HG02938 (cell line): Measurements from ENCODE around the gene SUPT3H.
"Not testable (repeated sequence)": the region's sequence is repeated elsewhere in the genome, so short reads cannot be mapped to it uniquely, and the experiment has no call there.

ENCODE experiments used
- ATAC-seq: cut with Tn5 transposase; IDR thresholded peaks from one replicate; pipeline ENCODE4 v1.9.1; 2021; ENCODE audit warnings: mild to moderate bottlenecking, moderate library complexity; ENCODE audit not compliant: unreplicated experiment

SUPT3H gene

DNA sequence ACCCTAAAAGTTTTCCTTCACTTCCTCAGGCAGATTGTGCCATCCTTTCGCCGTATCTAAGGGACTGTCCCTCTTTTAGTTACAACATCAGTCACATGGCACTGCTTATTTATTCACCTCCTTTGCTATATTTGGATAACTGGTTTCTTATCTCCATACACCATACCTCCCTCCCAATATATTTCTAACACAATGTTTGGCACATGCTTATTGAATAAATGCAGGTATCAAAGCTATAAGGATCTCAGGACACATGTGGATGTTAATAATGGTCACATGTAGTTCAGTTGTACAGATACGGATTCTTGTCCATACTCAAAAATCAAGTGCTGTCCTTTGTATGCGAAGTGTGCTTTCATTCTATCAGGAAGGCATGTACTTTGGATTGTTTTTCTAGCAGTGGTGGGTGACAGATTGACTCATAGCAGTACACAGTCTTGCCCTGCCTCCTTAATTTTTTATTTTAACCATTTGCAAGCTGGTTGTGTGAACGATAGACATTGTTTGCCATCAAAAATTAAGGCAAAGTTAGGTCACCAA, 456.7 kb downstream of the SUPT3H start:
- ATAC-seq: no peak

DNA sequence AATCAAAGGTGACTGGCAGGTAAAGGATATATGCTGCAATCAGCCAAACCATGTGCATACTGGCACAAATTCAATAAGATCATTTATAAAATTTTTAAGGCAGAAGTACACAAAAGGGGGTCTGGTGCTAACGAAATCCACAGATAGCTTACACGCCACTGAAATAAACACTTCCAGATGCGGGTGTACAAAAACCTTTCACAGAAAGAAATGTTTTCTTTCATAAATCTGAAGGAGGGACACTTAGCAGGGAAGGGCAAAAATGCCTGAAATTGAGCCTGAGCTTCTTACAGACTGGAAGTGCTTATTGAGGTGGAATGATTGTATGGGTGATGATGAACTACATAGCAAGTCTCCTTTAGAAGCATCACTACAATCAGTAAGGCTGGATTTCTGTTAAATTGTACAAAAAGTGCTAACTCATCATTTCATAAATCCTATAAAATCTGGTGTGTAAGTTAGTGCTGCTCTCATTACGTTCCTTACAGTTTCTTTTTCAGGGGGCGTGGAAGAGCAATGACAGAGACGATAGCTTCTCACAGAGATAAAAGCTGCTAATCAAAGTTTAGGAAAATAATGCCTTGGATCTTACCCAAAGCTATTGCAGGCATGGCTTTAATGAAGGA, 458.9 kb downstream of the SUPT3H start:
- ATAC-seq: no peak

DNA sequence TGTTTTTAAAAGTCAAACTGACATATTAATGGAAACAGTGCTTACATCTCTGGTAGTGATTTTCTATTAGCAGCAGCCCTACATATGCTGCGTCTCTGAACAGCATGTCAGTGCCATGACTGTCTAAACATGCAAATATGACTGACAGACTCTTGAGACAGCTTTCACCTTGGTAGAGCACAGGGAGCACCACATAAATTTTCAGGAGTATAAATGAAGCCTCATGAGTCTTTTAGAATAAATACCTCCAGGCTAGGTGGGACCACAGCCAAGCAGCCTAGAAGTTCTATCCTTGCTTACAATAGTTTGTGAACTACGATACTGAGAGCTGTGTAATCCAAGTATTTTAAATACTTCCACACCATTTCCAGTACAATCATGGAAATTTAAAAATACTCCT, 460.3 kb downstream of the SUPT3H start:
- no peak for ATAC-seq

DNA sequence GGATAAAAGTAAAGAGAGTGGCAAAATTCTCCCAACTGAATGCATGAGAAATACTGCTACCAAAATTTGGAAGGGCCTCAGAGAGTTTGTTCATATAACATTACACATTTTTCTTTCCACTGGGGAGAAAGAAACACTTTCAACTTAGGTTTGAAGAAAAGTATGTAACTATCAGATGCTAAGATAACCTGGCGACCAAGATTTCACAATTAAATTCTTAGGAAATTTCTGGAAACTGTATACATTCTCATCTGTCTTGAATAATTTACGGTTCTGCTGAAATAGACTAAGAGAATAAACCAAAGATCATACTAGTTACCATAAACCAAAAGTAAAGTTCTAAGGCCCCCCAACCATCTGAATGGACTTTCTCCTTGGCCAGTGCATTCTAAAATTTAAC, 462.6 kb downstream of the SUPT3H start:
- no peak for ATAC-seq

DNA sequence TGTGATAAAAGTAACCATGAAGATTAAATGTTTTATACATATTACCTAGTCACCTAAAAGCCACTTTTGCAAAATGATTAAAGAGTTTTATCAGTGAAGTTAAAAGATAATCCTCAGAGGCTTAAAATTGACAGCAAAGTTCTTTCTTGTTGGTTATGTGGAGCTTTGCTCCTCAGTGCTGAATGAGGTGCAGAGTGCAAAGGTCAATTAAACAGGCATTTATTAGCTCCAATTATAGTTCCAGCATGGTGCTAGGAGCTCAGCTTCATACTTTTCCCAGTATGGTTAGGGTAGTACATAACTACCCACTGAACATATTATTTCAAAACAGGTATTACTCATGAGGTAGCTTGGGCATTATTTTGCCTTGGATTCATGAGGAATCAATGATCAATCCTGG, 463.6 kb downstream of the SUPT3H start:
- ATAC-seq: no peak

DNA sequence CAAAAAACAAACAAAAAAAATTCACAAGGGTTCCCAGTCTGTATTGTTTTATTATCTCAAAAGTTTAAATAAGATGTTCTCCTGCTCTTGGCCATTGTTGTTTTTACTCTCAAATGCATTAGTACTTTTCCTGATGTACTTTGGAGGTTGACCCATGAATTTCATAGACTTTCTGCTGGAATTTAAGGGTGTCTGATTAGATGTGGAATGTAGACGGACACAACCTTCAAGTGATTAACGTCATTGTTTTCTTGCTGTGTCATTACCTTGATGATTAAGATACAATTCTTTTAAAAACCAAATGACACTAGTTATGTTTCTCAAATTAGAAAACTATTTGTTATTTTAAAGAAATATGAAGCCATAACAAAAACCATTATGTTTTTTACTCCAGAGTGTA, 471.0 kb downstream of the SUPT3H start:
- ATAC-seq: no peak

DNA sequence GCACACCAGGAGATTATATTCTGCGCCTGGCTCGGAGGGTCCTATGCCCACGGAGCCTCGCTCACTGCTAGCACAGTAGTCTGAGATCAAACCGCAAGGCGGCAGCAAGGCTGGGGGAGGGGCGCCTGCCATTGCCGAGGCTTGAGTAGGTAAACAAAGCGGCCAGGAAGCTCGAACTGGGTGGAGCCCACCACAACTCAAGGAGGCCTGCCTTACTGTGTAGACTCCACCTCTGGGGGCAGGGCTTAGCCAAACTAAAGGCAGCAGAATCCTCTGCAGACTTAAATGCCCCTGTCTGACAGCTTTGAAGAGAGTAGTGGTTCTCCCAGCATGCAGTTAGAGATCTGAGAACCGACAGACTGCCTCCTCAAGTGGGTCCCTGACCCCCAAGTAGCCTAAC, 477.4 kb downstream of the SUPT3H start:
- not testable (repeated sequence) for ATAC-seq

DNA sequence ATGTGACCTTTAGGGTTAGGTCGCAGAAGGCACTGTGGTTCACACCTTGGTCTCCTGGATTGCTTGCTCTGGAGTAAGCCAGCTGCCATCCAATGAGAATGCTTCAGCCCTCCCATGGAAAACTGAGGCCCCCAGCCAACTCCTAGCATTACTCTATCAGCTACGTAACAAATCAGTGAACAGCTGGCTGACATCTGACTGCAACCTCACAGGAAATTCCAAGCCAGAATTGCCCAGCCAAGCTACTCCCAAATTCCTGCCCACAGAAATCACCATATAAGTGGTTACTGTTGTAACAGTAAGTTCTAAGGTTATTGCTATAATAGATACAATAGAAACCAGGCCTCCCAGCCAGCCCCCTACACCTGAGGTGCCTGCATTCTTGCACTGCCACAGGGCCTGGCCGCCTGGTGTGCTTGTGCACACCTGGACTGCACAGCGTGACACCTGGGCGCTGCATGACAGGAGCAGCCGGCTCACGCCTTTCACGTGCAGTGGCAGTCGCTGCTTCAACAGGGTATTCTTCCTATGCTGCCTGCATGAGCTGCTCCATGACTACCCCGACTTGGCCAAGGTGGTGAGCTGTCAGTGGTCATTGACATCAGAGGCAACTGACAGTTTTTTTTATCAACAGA, 479.3 kb downstream of the SUPT3H start:
- no peak for ATAC-seq

DNA sequence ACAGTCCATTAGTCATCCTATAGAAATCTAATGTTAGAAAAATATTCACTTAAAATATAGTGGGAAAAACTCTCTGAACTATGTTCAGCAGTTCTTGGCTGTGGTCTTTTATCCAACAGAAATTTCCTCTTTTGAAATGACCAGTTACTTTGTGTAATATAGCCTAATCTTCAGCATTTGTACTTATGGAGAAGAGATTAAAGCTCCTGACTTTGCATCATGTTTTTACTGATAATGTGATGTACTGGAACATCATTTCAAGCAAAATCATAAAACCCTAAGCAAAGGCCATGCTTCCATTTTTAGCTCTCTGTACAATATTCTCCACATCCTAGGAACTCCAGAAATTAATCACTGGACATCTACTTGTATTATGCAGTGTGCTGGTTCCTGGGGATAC, 480.4 kb downstream of the SUPT3H start:
- ATAC-seq: no peak

DNA sequence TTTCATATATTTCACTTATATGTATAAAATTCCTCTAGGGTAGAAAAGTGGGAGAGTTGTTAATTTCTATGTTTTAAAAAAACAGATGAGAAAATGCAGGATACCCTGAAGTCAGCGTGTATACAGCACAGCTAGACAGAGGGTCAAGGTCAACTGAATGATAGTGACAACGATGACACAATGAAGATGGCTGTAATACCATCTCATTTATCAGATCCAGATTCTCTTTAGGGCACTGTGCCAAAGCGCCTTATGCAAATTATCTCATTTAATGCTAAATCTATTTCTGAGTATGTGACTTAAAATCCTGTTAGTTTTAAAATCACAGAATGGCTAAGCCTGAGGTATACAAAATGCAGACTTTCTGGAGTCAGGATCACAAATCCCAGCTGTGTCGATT, 481.0 kb downstream of the SUPT3H start:
- ATAC-seq: no peak

DNA sequence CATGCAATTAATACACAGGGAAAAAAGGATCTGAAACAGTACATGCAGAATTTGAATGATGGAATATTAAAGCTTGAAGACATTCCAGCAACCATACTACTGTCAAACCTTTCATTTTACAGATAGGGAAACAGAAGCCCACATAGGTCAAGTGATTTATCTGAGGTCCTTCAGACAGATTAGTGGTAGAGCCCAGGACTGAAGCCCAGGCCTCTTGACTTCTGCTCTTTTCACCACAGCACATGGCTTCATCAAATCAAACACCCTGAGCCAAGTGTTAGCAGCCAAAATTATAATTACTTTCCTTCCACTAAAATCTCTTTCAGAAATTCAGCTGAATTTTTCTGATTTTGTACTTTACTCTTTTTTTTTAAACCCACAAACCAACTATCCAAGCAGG, 485.2 kb downstream of the SUPT3H start:
- ATAC-seq: no peak

DNA sequence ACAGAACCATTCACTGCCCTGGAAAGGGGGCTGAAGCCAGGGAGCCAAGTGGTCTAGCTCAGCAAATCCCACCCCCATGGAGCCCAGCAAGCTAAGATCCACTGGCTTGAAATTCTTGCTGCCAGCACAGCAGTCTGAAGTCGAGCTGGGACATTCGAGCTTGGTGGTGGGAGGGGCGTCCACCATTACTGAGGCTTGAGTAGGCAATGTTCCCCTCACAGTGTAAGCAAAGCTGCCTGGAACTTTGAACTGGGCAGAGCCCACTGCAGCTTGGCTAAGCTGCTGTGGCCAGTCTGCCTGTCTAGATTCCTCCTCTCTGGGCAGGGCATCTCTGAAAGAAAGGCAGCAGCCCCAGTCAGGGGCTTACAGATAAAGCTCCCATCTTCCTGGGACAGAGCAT, 498.7 kb downstream of the SUPT3H start:
- ATAC-seq: not testable (repeated sequence)

DNA sequence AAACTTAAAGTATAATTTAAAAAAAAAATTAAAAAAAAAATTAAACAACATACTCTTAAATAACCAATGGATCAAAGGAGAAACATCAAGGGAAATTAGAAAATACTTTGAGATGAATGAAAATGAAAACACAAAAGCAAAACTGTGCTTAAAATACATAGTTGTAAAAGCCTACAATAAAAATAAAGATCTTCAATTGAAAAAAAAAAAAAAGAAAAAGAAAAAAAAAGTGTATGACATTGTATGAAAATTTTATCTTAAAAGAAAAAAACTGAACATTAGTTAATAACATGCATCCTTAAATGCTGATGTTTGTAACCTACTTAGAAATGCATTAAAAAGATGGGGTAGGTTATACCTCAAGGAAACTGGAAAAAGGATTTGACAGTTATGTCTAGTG, 501.1 kb downstream of the SUPT3H start:
- ATAC-seq: not testable (repeated sequence)

DNA sequence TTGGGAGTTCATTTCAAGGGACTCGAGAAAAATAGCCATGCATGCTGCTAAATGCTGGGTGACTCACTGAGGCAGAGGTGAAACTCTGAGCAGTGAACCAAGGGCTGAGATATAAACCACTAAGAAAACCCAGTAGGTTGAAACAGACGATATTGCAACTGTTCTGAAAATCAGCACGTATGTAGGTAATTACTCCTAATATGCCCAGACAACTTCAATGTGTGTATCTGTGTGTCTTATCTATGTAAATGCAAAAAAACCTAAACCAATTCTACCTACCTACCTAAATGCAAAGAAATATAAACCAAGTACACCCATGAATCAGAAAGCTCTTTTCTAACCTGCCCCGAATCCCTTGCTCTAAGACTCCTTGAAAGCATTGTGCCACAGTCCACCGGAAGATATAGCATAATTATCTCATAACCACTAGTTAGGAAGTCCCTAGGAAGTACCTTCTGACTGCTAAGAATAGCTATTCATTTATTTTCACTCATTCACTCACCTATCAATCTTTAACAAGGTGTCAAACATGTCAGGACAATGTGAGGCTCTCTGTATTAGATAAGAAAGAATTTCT, 508.3 kb downstream of the SUPT3H start:
- peak; percentile 80 for ATAC-seq

DNA sequence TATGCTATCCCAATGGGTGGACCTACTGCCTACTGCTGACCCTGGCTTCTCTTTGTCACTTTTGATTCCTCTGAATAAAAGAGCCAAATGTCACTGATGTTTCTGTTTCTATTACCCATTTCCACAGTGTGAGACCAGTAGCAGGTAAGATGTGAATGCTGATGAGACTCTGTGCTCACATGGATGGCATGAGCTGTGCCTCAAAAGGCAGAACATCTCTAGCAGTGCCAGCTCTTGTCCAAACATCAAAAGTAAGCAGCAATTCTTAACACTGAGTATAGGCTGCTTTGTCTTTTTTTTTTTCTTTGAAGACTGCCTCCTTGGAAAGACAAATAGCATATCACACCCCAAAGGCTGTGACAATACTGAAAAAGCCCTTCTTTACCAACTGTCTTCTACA, 508.8 kb downstream of the SUPT3H start:
- ATAC-seq: no peak

DNA sequence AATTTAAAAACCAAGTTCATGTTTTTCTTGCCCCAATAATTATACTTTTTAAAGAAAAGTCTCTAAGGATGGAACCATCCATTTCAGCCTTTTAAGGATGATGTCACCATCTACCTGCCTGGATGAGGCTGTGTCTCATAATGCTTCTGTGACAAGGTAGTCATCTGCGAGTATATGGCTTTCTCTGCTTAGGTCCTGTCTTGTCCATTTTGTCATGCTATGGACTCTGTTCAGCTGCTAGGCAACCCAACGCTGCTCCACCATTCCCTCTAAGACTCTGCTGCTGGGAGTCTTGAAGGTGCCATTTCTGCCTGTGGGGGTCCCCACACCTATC, 509.4 kb downstream of the SUPT3H start:
- peak; percentile 49 for ATAC-seq

DNA sequence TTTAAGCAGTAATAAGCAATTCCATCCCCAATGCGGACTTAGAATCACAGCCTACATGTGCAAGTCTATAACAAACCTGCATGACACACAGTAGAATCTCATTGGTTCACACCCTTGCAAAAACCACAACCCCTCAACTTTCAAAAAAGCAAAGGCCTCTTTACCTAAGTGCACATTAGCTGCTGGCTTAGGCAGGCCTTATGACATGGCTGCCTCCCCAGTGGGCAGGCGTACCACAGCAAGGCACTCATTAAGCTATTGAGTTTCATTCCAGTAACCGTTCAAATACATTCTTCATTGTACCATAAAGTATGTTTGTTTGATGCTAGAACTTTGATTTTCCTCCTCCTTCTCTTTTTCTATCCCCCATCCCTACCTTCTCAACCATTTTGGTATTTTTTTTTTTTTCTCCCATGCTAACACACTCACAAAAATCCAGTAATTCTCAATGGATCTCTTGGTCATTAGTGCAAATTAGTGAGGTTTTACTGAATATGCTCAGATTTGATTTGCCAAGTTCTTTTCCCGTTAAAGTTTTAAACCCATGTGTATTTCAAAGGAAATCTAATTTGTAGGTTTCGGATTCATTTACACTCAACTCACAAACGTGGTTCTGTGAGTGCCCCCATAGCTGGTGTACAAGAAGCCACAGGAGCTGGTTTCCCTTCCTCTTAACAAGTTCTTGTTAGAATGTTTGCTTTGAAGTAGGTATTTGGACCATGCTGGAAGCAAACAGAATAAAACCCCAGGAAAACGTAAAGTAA, 510.0 kb downstream of the SUPT3H start:
- peak; percentile 46 for ATAC-seq

DNA sequence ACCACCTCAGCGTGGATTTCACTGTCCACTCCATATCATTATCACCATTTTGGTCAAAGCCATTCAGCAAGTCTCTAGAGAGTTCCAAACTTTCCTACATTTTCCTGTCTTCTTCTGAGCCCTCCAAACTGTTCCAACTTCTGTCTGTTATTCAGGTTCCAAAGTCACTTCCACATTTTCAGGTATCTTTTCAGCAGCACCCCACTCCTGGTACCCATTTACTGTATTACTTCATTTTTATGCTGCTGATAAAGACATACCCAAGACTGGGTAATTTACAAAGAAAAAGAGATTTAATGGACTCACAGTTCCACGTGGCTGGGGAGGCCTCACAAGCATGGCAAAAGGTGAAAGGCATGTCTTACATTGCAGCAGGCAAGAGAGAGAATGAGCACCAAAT, 512.5 kb downstream of the SUPT3H start:
- ATAC-seq: not testable (repeated sequence)

DNA sequence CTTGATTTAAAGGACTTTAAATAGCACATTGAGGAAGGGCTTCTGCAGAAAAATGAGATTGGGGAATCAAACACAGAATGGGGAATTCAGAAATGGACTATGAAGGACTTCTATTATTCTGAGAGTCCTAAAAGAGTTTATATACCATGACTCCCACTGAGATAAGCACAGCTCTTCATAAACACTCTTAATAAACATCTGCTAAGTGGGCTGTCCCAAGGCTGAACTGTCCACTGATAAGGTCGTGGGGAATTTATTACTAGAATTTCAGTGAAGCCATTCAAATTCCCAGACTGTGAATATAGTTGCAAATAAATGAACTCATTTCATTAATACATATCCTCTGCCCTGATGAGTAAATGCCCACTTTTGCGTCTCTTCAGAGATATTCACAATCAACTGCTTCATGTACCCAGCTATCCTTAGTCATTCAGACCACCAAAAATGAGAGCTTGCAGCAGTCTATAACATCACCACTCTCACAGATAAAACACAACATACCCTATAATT, 517.8 kb downstream of the SUPT3H start:
- no peak for ATAC-seq

DNA sequence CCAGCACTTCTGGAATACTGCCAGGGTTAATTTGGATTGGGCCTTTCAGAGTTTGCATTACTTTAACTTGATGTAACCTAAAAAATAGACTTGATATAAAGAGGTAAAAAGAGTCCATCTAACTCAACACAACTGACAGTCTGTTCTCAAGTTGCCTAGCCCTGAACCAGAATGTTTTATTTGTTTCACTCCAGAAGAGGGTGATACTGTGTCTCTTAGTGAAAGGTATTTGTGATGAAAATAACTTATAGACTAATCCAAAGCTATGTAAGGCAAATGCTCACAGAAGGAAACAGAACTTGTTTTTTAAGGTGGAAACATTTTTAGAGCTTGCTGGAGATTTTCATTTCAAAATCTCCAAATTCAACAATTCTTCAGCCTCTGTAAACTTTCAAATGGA, 518.7 kb downstream of the SUPT3H start:
- ATAC-seq: no peak

DNA sequence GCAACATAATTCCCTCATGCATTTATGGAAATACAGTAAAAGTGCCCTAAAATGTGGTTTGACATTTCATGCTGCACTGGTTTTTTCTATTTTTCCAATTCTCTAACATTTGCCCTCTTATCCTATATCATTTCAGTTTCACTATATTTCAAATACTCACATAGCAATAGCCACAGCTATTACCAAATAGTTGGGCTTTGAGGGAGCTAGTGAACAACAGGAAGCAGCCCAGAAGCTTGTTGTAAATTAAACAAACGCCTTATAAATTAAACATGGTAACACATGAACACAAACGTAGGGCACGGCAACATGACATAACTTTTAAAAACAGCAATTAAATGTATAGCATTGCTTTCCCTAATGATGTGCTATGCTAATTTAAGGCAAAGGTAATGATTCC, 521.3 kb downstream of the SUPT3H start:
- ATAC-seq: no peak
